SW480 (cell line): ENCODE results near the gene LMF2.

Experiments
- DNase-seq: peaks from one replicate; pipeline ENCODE4 v3.0.0-alpha.2; 2016; ENCODE audit warnings: low spot score

Gene LMF2

GRCh38 chr22:50483106-50483505, 24.4 kb downstream of the LMF2 start:
- DNase-seq = no peak

GRCh38 chr22:50482107-50483074, 25.1 kb downstream of the LMF2 start:
- no peak for DNase-seq

GRCh38 chr22:50481440-50482106, 25.9 kb downstream of the LMF2 start, which contains the start of gene ADM2:
TSS of gene ADM2 (plus strand) at chr22:50481543. CDS start at chr22:50481848, 305 bp downstream.
- no peak for DNase-seq

GRCh38 chr22:50481045-50481439, 26.5 kb downstream of the LMF2 start:
- DNase-seq = no peak

- DNase-seq = no peak
These were observed 27.8 kb downstream of the LMF2 start for GRCh38 chr22:50479721-50480120.

- no peak for DNase-seq
These were observed 29.6 kb downstream of the LMF2 start for GRCh38 chr22:50477923-50478322.

- DNase-seq = no peak
These were observed 30.6 kb downstream of the LMF2 start for GRCh38 chr22:50476868-50477267.

GRCh38 chr22:50475652-50476002, 31.9 kb downstream of the LMF2 start:
- no peak for DNase-seq

GRCh38 chr22:50474710-50475651, 32.5 kb downstream of the LMF2 start, which contains the start of gene SBF1:
TSS of gene SBF1 (minus strand) at chr22:50475035. CDS start at chr22:50474840, 195 bp downstream.
- DNase-seq = peak; percentile 81

GRCh38 chr22:50473855-50474671, 33.4 kb downstream of the LMF2 start:
- DNase-seq = no peak

- DNase-seq = no peak
These were observed 34.4 kb downstream of the LMF2 start for GRCh38 chr22:50473088-50473487.

GRCh38 chr22:50471962-50472361, 35.5 kb downstream of the LMF2 start:
- no peak for DNase-seq

GRCh38 chr22:50471197-50471847, 36.2 kb downstream of the LMF2 start:
- no peak for DNase-seq

GRCh38 chr22:50470491-50470890, 37.0 kb downstream of the LMF2 start:
- peak; percentile 65 for DNase-seq

GRCh38 chr22:50469377-50470305, 37.9 kb downstream of the LMF2 start:
- peak; percentile 97 for DNase-seq

- DNase-seq = no peak
These were observed 38.9 kb downstream of the LMF2 start for GRCh38 chr22:50468626-50469025.

- DNase-seq = no peak
These were observed 39.6 kb downstream of the LMF2 start for GRCh38 chr22:50467773-50468440.

GRCh38 chr22:50467341-50467740, 40.2 kb downstream of the LMF2 start:
- no peak for DNase-seq
